ENCODE measurements around the gene HOXC4. TPM values are rescaled to one million over a fixed set of nuclear protein-coding genes. Genes with fewer than 3 reads are reported as not detected.

HOXC4 gene
- polyA plus RNA-seq, 2 of the 4 experiments (the other 2 are of a cell fraction) = 1.3 to 4.0 TPM

GRCh38 chr12:54019924-54020590 is 33.6 kb upstream of the HOXC4 start:
- Histone ChIP-seq H3K9me3 (no peaks in the 10 kb centered on the region), H3K27ac (peak overlapping the region in 1 of 2 experiments; percentile 99; a peak in 4 of 6 replicates), H3K4me1 (peaks cover 34% of the 10 kb centered on the region), H3K4me3 (no peak overlapping the region), H3K4me2 (peak overlapping the region; percentile 96)
- ChIA-PET POLR2A (no interaction called here), CTCF (interaction anchor here (1.0 to 27.9 kb wide), 5 partner anchors 8 to 194 kb away, joined by 3 to 476 read pairs (median 54); partner anchors contain the start of genes HOXC5, HOXC6 and SMUG1)
- no peak for ATAC-seq
- DNase-seq (ENCODE audit: low read depth in 1 of 2, low spot score in 1 of 2) = no peak
- no peak for TF ChIP-seq HOXB13 (CRISPR knock-in tag; IDR thresholded peaks at IDR 0.05; ENCODE audit: low read depth)
- TF ChIP-seq RCOR1 (IDR thresholded peaks at IDR 0.05; ENCODE audit: low read depth, low read length) = no peak
- TF ChIP-seq RFX5 (IDR thresholded peaks at IDR 0.05) = no peak
- TF ChIP-seq FOSB (CRISPR knock-in tag; IDR thresholded peaks at IDR 0.05) = no peak
- TF ChIP-seq HOXB5 (CRISPR knock-in tag; IDR thresholded peaks at IDR 0.05) = no peak
- no peak for FAIRE-seq
- WGBS (ENCODE audit: missing lambda C conversion rate) = 74% methylated on average over 10 of the region's 10 CpGs

- ChIA-PET CTCF (interaction anchor here (1.0 to 27.9 kb wide), 10 partner anchors 7 to 319 kb away, joined by 3 to 476 read pairs (median 6); partner anchors contain the start of genes HOXC10, HOXC5, HOXC6 and HOXC8), POLR2A (no interaction called here)
- peaks cover 35% of the 10 kb centered on the region for H3K4me1 ChIP-seq
- H3K27ac ChIP-seq = peak overlapping the region in 1 of 2 experiments; percentile 59; a peak in 2 of 6 replicates
- FAIRE-seq = no peak
- H3K9me3 ChIP-seq = no peaks in the 10 kb centered on the region
- no peak for ATAC-seq
- DNase-seq (ENCODE audit: low read depth in 1 of 2, low spot score in 1 of 2) = no peak
- WGBS (ENCODE audit: missing lambda C conversion rate) = 90% methylated on average over 23 of the region's 23 CpGs
- no peak overlapping the region for H3K4me2 ChIP-seq
- TF ChIP-seq SREBF2 (IDR thresholded peaks at IDR 0.05) (no peak), HES2 (IDR thresholded peaks at IDR 0.05) (no peak), HDAC2 (IDR thresholded peaks at IDR 0.05) (no peak), HOXB13 (CRISPR knock-in tag; IDR thresholded peaks at IDR 0.05; ENCODE audit: low read depth) (no peak), ELK1 (IDR thresholded peaks at IDR 0.05; ENCODE audit: low read depth, low read length) (no peak), RAD21 (conservative IDR thresholded peaks at IDR 0.05 in 1 of 2, IDR thresholded peaks at IDR 0.05 in 1 of 2) (no peak), ESRRA (IDR thresholded peaks at IDR 0.05; ENCODE audit: borderline replicate concordance, low read length) (no peak), NR3C1 (IDR thresholded peaks at IDR 0.05) (no peak), TFCP2L1 (CRISPR knock-in tag; IDR thresholded peaks at IDR 0.05) (no peak), E2F6 (IDR thresholded peaks at IDR 0.05; ENCODE audit: borderline replicate concordance, low read depth) (no peak)
- H3K4me3 ChIP-seq = no peak overlapping the region
Measured at GRCh38 chr12:54020591-54021405, 32.8 kb upstream of the HOXC4 start.

GRCh38 chr12:54021432-54022013 is 32.1 kb upstream of the HOXC4 start:
- POLR2A ChIA-PET = no interaction called here
- CTCF ChIA-PET = interaction anchor here (1.2 to 27.9 kb wide), 11 partner anchors 10 to 319 kb away, joined by 3 to 476 read pairs (median 8); partner anchors contain the start of genes HOXC10, HOXC5, HOXC8 and SMUG1
- WGBS (ENCODE audit: missing lambda C conversion rate) = 66% methylated on average over 16 of the region's 16 CpGs
- Histone ChIP-seq H3K4me3 (no peak overlapping the region), H3K27ac (peak overlapping the region in 1 of 2 experiments; percentile 59; a peak in 2 of 6 replicates), H3K9me3 (no peaks in the 10 kb centered on the region), H3K4me1 (peaks cover 35% of the 10 kb centered on the region), H3K4me2 (peak overlapping the region; percentile 37; the same call in 2 of the 3 replicates)
- FAIRE-seq (no peak), DNase-seq (ENCODE audit: low read depth in 1 of 2, low spot score in 1 of 2) (peak in 1 of 2 experiments; percentile 45), ATAC-seq (no peak)
- TF ChIP-seq ZNF302 (CRISPR knock-in tag; IDR thresholded peaks at IDR 0.05) = no peak
- TF ChIP-seq MAFK (IDR thresholded peaks at IDR 0.05; ENCODE audit: partially characterized antibody) = no peak
- no peak for TF ChIP-seq CBX2 (IDR thresholded peaks at IDR 0.05; ENCODE audit: borderline replicate concordance, low read depth)
- TF ChIP-seq RAD21 (conservative IDR thresholded peaks at IDR 0.05 in 1 of 2, IDR thresholded peaks at IDR 0.05 in 1 of 2) = peak in 1 of 2 experiments; percentile 15; a peak in 1 of 5 replicates

Measured in A549 (cell line).